Caco-2 (cell line): Measurements from ENCODE around the gene TBCCD1. TPM values are rescaled to one million over a fixed set of nuclear protein-coding genes. Genes with fewer than 3 reads are reported as not detected.

ENCODE experiments used
- BruUV-seq: library from RNA; stranded (reverse); fragments of 400-500 nt; replicated peaks from 2 replicates; lab custom pipeline; 2021; lab: Mats Ljungman, UMichigan
- CTCF ChIA-PET: fragments of 300-600 bp; sonication (Branson Sonifier 250); formaldehyde crosslinking; loops from one replicate; lab custom pipeline; 2022; ENCODE audit warnings: antibody characterized with exemption; lab: Charles Lee
- POLR2A ChIA-PET: fragments of 300-600 bp; sonication (Branson Sonifier 250); formaldehyde crosslinking; loops from one replicate; lab custom pipeline; 2022; ENCODE audit warnings: antibody characterized with exemption; lab: Charles Lee
- DNase-seq, 2 experiments: peaks; one replicate each; pipeline versions ENCODE4 v3.0.0 to v3.0.0-alpha.2; 2020 to 2022
- H3K27me3 ChIP-seq: replicated peaks from 2 replicates; pipeline ENCODE4 v1.6.0; 2011; ENCODE audit warnings: low read length; ENCODE audit not compliant: control insufficient read depth, insufficient read depth
- H3K36me3 ChIP-seq: 2 replicates; pipeline ENCODE4 v1.5.1; 2011; ENCODE audit warnings: low read length; ENCODE audit not compliant: control insufficient read depth, insufficient read depth
- H3K4me1 ChIP-seq: fragments of 250-450 bp; sonication (Bioruptor Pico); 2 replicates; pipeline ENCODE4 v1.5.1; 2020; ENCODE audit warnings: mild to moderate bottlenecking
- H3K4me3 ChIP-seq: 2 replicates; pipeline ENCODE4 v1.5.1; 2011; ENCODE audit warnings: low read depth, mild to moderate bottlenecking, control low read depth, low read length
- H3K9me3 ChIP-seq: fragments of 250-450 bp; sonication (Bioruptor Pico); 2 replicates; pipeline ENCODE4 v1.5.1; 2020; ENCODE audit warnings: mild to moderate bottlenecking, moderate library complexity
- H3K27ac Mint-ChIP-seq: one replicate; pipeline ENCODE4 v1.8.0; 2022; ENCODE audit warnings: mixed read lengths; ENCODE audit not compliant: unreplicated experiment
- H3K27me3 Mint-ChIP-seq: one replicate; pipeline ENCODE4 v1.8.0; 2022; ENCODE audit warnings: mixed read lengths; ENCODE audit not compliant: insufficient read depth, unreplicated experiment
- H3K36me3 Mint-ChIP-seq: one replicate; pipeline ENCODE4 v1.8.0; 2022; ENCODE audit warnings: mild to moderate bottlenecking, mixed read lengths; ENCODE audit not compliant: insufficient read depth, unreplicated experiment
- H3K4me1 Mint-ChIP-seq: one replicate; pipeline ENCODE4 v1.8.0; 2022; ENCODE audit warnings: low read depth, mixed read lengths; ENCODE audit not compliant: unreplicated experiment
- H3K4me3 Mint-ChIP-seq: one replicate; pipeline ENCODE4 v1.8.0; 2022; ENCODE audit warnings: mild to moderate bottlenecking, moderate library complexity, mixed read lengths; ENCODE audit not compliant: unreplicated experiment
- H3K9me3 Mint-ChIP-seq: one replicate; pipeline ENCODE4 v1.8.0; 2022; ENCODE audit warnings: mixed read lengths; ENCODE audit not compliant: unreplicated experiment
- intact Hi-C: fragments of 100-400 bp; cut with micrococcal nuclease; formaldehyde crosslinking; loops from one replicate; pipeline ENCODE4 v1.10.0; 2022; ENCODE audit not compliant: unreplicated experiment
- total RNA-seq: library from RNA; stranded (reverse); gene quantifications from 2 replicates; pipeline ENCODE4 v1.2.3, GENCODE V29; 2022
- TF ChIP-seq, protein P1 (sequence below), 2 experiments: fragments of 200-600 bp in 1 of 2; IDR thresholded peaks; 1 replicate in 1 of 2; 2 replicates in 1 of 2; pipeline versions ENCODE4 v1.5.1 to v1.8.0; 2011 to 2022; ENCODE audit warnings: antibody characterized with exemption in 1 of 2, control low read depth in 1 of 2, inconsistent platforms in 1 of 2, low read depth in 1 of 2, low read length in 1 of 2, mild to moderate bottlenecking in 1 of 2, moderate library complexity in 1 of 2; ENCODE audit not compliant: insufficient read depth in 1 of 2, severe bottlenecking in 1 of 2, unreplicated experiment in 1 of 2

Gene TBCCD1
- total RNA-seq, 1 experiment from 2014 or later = 14.7 TPM

DNA sequence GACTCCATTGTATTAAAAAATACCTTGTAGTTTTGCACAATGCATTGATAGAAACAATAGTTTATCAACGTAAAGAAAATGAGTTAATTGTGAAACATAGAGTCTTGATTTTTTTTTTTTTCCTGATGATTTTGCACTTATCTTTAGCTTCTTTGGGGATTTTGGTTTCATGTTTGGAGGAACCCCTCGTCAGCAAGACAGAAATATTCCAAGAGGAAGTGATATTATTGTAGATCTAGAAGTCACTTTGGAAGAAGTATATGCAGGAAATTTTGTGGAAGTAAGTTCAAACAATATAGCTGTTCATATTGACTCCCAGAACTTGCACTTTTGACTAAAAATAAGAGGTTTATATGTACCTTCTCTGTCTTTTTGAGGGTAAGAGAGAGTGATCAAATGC lies 10.4 kb upstream of the TBCCD1 start:
- H3K36me3 Mint-ChIP-seq = peaks cover 75% of the 10 kb centered on the region

DNA sequence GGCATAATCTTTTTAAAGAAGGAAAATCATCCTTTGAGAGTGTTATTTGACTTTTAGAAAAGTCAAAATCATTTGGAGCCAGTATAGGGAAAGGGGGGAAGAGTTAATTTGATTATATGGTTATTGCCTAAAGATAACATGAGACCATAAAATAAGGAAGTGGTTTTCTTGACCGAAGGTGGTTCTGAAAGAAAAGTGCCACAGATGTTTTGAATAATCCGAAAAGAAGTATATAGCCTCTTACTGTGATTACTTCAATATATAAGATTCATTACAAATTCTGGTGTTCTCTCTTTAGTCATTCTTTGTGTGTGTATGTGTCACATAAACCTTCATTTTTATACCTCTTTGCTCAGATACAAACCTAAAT lies 4.5 kb upstream of the TBCCD1 start:
- Mint-ChIP-seq H3K36me3 (peaks cover 59% of the 10 kb centered on the region), H3K4me1 (peaks cover 25% of the 10 kb centered on the region), H3K9me3 (no peaks in the 10 kb centered on the region), H3K27ac (peak overlapping the region; percentile 97), H3K27me3 (no peaks in the 10 kb centered on the region), H3K4me3 (peak overlapping the region; percentile 100)
- no peak for DNase-seq
- ChIA-PET POLR2A (no interaction called here), CTCF (no interaction called here)
- H3K4me3 ChIP-seq = peak overlapping the region; percentile 84
- intact Hi-C loops = loop anchor here (2.0 kb wide), 1 partner anchor 17 kb away; no protein-coding TSS in a partner anchor
- H3K27me3 ChIP-seq = no peaks in the 10 kb centered on the region
- no peaks in the 10 kb centered on the region; the same call in 1 of the 2 replicates for H3K36me3 ChIP-seq
- BruUV-seq = no TSS peak
- no peaks in the 10 kb centered on the region for H3K9me3 ChIP-seq
- TF ChIP-seq, protein P1, sequence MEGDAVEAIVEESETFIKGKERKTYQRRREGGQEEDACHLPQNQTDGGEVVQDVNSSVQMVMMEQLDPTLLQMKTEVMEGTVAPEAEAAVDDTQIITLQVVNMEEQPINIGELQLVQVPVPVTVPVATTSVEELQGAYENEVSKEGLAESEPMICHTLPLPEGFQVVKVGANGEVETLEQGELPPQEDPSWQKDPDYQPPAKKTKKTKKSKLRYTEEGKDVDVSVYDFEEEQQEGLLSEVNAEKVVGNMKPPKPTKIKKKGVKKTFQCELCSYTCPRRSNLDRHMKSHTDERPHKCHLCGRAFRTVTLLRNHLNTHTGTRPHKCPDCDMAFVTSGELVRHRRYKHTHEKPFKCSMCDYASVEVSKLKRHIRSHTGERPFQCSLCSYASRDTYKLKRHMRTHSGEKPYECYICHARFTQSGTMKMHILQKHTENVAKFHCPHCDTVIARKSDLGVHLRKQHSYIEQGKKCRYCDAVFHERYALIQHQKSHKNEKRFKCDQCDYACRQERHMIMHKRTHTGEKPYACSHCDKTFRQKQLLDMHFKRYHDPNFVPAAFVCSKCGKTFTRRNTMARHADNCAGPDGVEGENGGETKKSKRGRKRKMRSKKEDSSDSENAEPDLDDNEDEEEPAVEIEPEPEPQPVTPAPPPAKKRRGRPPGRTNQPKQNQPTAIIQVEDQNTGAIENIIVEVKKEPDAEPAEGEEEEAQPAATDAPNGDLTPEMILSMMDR (IDR thresholded peaks at IDR 0.05; ENCODE audit: insufficient read depth in 1 of 2, low read depth in 1 of 2, low read length in 1 of 2, severe bottlenecking in 1 of 2, unreplicated experiment in 1 of 2) = no peak
- H3K4me1 ChIP-seq = 0 out of 2 replicates have a peak, but pooled peaks cover 3% of the 10 kb centered on the region

More for the DNA sequence above, 10.4 kb upstream of the TBCCD1 start:
- no peak overlapping the region for H3K4me3 ChIP-seq
- H3K36me3 ChIP-seq = peaks cover 3% of the 10 kb centered on the region
- no peak overlapping the region for H3K4me3 Mint-ChIP-seq
- no peaks in the 10 kb centered on the region for H3K27me3 ChIP-seq
- no peak overlapping the region for H3K27ac Mint-ChIP-seq
- POLR2A ChIA-PET = no interaction called here
- BruUV-seq = no TSS peak
- H3K9me3 Mint-ChIP-seq = no peaks in the 10 kb centered on the region
- no peaks in the 10 kb centered on the region for H3K4me1 Mint-ChIP-seq
- H3K4me1 ChIP-seq = no peaks in the 10 kb centered on the region
- TF ChIP-seq, protein P1 (IDR thresholded peaks at IDR 0.05; ENCODE audit: insufficient read depth in 1 of 2, low read depth in 1 of 2, low read length in 1 of 2, severe bottlenecking in 1 of 2, unreplicated experiment in 1 of 2) = no peak
- CTCF ChIA-PET = interaction anchor here (0.7 kb wide), 1 partner anchor 644 kb away, joined by 3 read pairs; no protein-coding TSS in a partner anchor
- no peak for DNase-seq
- no peaks in the 10 kb centered on the region for H3K27me3 Mint-ChIP-seq
- intact Hi-C loops = no loop called here
- H3K9me3 ChIP-seq = no peaks in the 10 kb centered on the region

DNA sequence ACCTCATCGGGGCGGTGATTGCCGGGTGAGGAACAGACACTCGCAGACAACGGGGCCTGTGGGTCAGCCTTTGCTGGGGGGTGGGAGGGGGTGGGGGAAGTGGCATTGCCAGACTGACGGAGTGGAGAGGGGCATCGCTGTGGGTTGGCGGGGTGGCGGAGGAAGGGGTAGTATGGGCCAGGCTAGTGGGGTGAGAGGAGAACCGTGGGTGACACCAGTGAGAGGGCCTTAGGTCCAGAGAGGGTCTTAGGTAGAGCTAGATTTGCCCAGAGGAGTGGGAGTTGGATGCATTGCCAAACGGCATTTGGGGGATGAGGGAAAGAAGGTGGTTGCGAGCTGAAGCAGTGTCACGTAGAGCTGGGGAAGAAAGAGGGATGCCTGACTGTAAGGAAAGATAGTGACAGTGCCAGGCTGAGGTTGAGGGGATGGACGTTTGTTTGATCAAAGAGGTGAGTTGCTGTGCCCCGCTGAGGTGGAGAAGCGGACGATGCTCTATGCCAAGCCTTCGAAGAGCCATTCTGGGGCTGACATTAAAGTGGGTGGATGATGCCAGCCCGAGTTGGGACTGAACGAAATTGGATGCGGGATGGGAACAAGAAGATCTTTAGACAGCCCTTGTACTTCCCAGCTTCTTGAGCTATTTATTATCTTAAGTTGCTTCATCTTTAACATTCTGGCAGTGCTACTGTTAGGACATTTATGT lies 4.0 kb upstream of the TBCCD1 start:
- intact Hi-C loops = loop anchor here (1.0 to 2.0 kb wide), 3 partner anchors 18 to 182 kb away; no protein-coding TSS in a partner anchor
- ChIA-PET POLR2A (interaction anchor here (0.6 to 1.7 kb wide), 11 partner anchors 13 to 633 kb away, joined by 3 to 17 read pairs (median 5); partner anchors contain the start of genes EIF4A2 and TRA2B), CTCF (interaction anchor here (0.6 to 1.6 kb wide), 3 partner anchors 30 to 44 kb away, joined by 3 to 5 read pairs (median 5); no protein-coding TSS in a partner anchor)
- Mint-ChIP-seq H3K9me3 (no peaks in the 10 kb centered on the region), H3K4me3 (peak overlapping the region; percentile 100), H3K27ac (peak overlapping the region; percentile 97), H3K4me1 (peaks cover 25% of the 10 kb centered on the region), H3K36me3 (peaks cover 56% of the 10 kb centered on the region), H3K27me3 (no peaks in the 10 kb centered on the region)
- no peaks in the 10 kb centered on the region; the same call in 1 of the 2 replicates for H3K36me3 ChIP-seq
- H3K27me3 ChIP-seq = no peaks in the 10 kb centered on the region
- H3K9me3 ChIP-seq = no peaks in the 10 kb centered on the region
- DNase-seq = no peak
- TSS peak; percentile 20 for BruUV-seq
- H3K4me1 ChIP-seq = 0 out of 2 replicates have a peak, but pooled peaks cover 3% of the 10 kb centered on the region
- TF ChIP-seq, protein P1 (IDR thresholded peaks at IDR 0.05; ENCODE audit: insufficient read depth in 1 of 2, low read depth in 1 of 2, low read length in 1 of 2, severe bottlenecking in 1 of 2, unreplicated experiment in 1 of 2) = no peak
- H3K4me3 ChIP-seq = peak overlapping the region; percentile 84
